Natural killer cell (primary cell): ENCODE results near the gene ATP6V0E1. TPM values are rescaled to one million over a fixed set of nuclear protein-coding genes. Genes with fewer than 3 reads are reported as not detected.

Experiments
- ATAC-seq, 3 donors: fragments of 150-1000 bp in 2 of 3; fragments of 200-7000 bp in 1 of 3; cut with Tn5 transposase; 1 replicate in 1 of 3; 2 replicates in 2 of 3; pipeline ENCODE4 v1.10.0; 2021; ENCODE audit warnings: mild to moderate bottlenecking in 2 of 3, moderate library complexity in 2 of 3
- DNase-seq, 2 donors: peaks; one replicate each; pipeline versions ENCODE4 v3.0.0 to v3.0.0-alpha.2; 2013 to 2021; ENCODE audit warnings: mixed read lengths in 1 of 2
- H3K27ac ChIP-seq: one replicate; pipeline ENCODE4 v1.5.1; 2013; ENCODE audit warnings: mild to moderate bottlenecking, low read length
- H3K27me3 ChIP-seq: one replicate; pipeline ENCODE4 v1.6.1; 2013; ENCODE audit warnings: low read length; ENCODE audit not compliant: control insufficient read depth, insufficient read depth
- H3K36me3 ChIP-seq: one replicate; pipeline ENCODE4 v1.6.1; 2013; ENCODE audit warnings: low read length; ENCODE audit not compliant: control insufficient read depth, insufficient read depth
- H3K4me1 ChIP-seq: one replicate; pipeline ENCODE4 v1.6.1; 2013; ENCODE audit warnings: low read length; ENCODE audit not compliant: control insufficient read depth, insufficient read depth
- H3K4me3 ChIP-seq: one replicate; pipeline ENCODE4 v1.5.1; 2013; ENCODE audit warnings: low read length
- H3K9me3 ChIP-seq: one replicate; pipeline ENCODE4 v1.6.1; 2013; ENCODE audit warnings: low read length; ENCODE audit not compliant: control insufficient read depth, insufficient read depth
- H3K27ac Mint-ChIP-seq, 2 donors: one replicate each; pipeline ENCODE4 v1.8.0; 2022; ENCODE audit warnings: mild to moderate bottlenecking in 2 of 2, mixed read lengths in 2 of 2, moderate library complexity in 1 of 2
- H3K27me3 Mint-ChIP-seq, 2 donors: one replicate each; pipeline ENCODE4 v1.8.0; 2022; ENCODE audit warnings: low read depth in 2 of 2, mixed read lengths in 2 of 2
- H3K36me3 Mint-ChIP-seq: one replicate; pipeline ENCODE4 v1.8.0; 2022; ENCODE audit warnings: mixed read lengths
- H3K4me1 Mint-ChIP-seq, 2 donors: one replicate each; pipeline ENCODE4 v1.8.0; 2022; ENCODE audit warnings: mixed read lengths in 2 of 2
- H3K4me3 Mint-ChIP-seq: one replicate; pipeline ENCODE4 v1.8.0; 2022; ENCODE audit warnings: mild to moderate bottlenecking, moderate library complexity, mixed read lengths
- H3K9me3 Mint-ChIP-seq, 2 donors: one replicate each; pipeline ENCODE4 v1.8.0; 2022; ENCODE audit warnings: mixed read lengths in 2 of 2
- WGBS: methylation state at CpG from one replicate; pipeline ENCODE4 v1.1.7; 2013; ENCODE audit warnings: missing lambda C conversion rate; ENCODE audit not compliant: insufficient coverage; 5-methylcytosine and 5-hydroxymethylcytosine counted together
- intact Hi-C: fragments of 100-400 bp; cut with micrococcal nuclease; formaldehyde crosslinking; loops from one replicate; pipeline ENCODE4 v1.14.2; 2022
- total RNA-seq, 4 donors: library from RNA; stranded (reverse); fragments of 120-200 nt in 1 of 4; gene quantifications; one replicate each; pipeline versions ENCODE4 v1.2.3 to v1.2.4, GENCODE V29; 2013 to 2022
- TF ChIP-seq, protein P1 (sequence below): fragments of 200-600 bp; IDR thresholded peaks from one replicate; pipeline ENCODE4 v1.8.0; 2022; ENCODE audit warnings: antibody characterized with exemption

ATP6V0E1 gene
- total RNA-seq = 100 to 1,000 TPM; 101 to 141 (median 103) TPM
- 228 TPM for total RNA-seq (2013)

DNA sequence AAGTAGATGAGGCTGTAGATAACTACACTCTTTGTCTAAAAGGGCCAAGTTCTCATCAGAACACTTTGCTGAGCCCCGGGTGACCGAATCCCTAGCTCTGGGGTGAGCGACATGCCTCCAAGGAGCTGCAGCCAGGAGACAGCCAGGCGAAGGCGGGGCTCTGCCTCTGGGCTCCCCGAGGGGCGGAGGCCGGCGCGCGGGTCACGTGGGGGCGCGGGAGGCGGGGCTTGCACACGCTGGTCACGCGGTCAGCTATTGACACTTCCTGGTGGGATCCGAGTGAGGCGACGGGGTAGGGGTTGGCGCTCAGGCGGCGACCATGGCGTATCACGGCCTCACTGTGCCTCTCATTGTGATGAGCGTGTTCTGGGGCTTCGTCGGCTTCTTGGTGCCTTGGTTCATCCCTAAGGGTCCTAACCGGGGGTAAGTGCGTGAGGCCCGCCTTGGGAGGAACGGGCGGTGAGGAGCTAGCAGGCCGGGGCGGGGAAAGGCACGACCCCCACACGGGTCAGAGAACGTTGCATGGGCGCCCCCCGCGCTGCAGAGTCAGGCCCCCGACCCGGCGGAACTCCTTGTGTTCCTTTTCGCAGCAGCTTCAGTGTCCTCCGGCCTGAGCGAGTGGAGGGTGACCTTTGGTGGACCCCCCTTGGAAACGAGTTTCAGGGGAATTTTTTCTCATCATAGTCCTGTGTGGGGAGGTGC lies at the start of gene ATP6V0E1:
ATP6V0E1 (plus strand) TSS at position 230 of the 702 bp plus-strand sequence; CDS start at position 320, 90 bp downstream.
- ATAC-seq (peak; percentile 84 to 96 (median 94)), DNase-seq (peak; percentile 94 to 98)
- no peaks in the 10 kb centered on the region for H3K27me3 Mint-ChIP-seq
- Histone ChIP-seq H3K4me1 (peaks cover 22% of the 10 kb centered on the region), H3K27ac (peak within 1 kb of the TSS; percentile 96), H3K27me3 (no peaks in the 10 kb centered on the region), H3K4me3 (peak within 1 kb of the TSS; percentile 100), H3K36me3 (peaks cover 6% of the 10 kb centered on the region), H3K9me3 (no peaks in the 10 kb centered on the region)
- peak within 1 kb of the TSS; percentile 98 for H3K4me3 Mint-ChIP-seq
- no peaks in the 10 kb centered on the region for H3K36me3 Mint-ChIP-seq
- H3K9me3 Mint-ChIP-seq = no peaks in the 10 kb centered on the region
- H3K4me1 Mint-ChIP-seq = peaks cover 29 to 31% of the 10 kb centered on the region in 2 donors
- WGBS = under 1% methylated on average over 49 of the region's 49 CpGs
- H3K27ac Mint-ChIP-seq = peak within 1 kb of the TSS; percentile 94 to 98
- intact Hi-C loops = loop anchor here (1.0 kb wide), 3 partner anchors 24 to 161 kb away; partner anchors contain the start of genes BNIP1 and RPL26L1
- TF ChIP-seq, protein P1, sequence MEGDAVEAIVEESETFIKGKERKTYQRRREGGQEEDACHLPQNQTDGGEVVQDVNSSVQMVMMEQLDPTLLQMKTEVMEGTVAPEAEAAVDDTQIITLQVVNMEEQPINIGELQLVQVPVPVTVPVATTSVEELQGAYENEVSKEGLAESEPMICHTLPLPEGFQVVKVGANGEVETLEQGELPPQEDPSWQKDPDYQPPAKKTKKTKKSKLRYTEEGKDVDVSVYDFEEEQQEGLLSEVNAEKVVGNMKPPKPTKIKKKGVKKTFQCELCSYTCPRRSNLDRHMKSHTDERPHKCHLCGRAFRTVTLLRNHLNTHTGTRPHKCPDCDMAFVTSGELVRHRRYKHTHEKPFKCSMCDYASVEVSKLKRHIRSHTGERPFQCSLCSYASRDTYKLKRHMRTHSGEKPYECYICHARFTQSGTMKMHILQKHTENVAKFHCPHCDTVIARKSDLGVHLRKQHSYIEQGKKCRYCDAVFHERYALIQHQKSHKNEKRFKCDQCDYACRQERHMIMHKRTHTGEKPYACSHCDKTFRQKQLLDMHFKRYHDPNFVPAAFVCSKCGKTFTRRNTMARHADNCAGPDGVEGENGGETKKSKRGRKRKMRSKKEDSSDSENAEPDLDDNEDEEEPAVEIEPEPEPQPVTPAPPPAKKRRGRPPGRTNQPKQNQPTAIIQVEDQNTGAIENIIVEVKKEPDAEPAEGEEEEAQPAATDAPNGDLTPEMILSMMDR = no peak

DNA sequence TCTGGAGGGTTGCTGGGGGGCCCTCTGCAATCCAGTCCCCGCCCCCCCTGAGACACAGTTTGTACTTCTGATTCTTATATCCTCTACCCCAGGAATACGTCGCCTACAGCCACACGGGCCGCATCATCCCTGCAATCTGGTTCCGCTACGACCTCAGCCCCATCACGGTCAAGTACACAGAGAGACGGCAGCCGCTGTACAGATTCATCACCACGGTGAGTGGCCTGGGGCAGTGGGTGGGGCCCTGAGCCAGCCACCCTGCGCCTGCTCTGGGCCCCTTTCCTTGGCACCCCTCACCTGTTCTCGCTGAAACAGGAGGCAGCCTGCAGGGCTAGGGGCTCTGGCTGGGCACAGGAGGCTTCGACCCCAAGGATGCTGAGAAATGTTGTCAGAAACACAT lies 48.5 kb upstream of the ATP6V0E1 start:
- Mint-ChIP-seq H3K36me3 (peaks cover 19% of the 10 kb centered on the region), H3K27me3 (no peaks in the 10 kb centered on the region), H3K4me1 (peaks cover 7 to 8% of the 10 kb centered on the region in 2 donors), H3K27ac (no peak overlapping the region), H3K9me3 (no peaks in the 10 kb centered on the region), H3K4me3 (no peak overlapping the region)
- intact Hi-C loops = no loop called here
- ATAC-seq = no peak
- H3K4me3 ChIP-seq = no peak overlapping the region
- peaks cover 46% of the 10 kb centered on the region for H3K36me3 ChIP-seq
- H3K27ac ChIP-seq = no peak overlapping the region
- no peaks in the 10 kb centered on the region for H3K9me3 ChIP-seq
- H3K4me1 ChIP-seq = peaks cover 6% of the 10 kb centered on the region
- 96% methylated on average over 14 of the region's 14 CpGs for WGBS
- no peak for DNase-seq
- H3K27me3 ChIP-seq = no peaks in the 10 kb centered on the region
- TF ChIP-seq, protein P1 = no peak

- Histone ChIP-seq H3K4me1 (peaks cover 6% of the 10 kb centered on the region), H3K27me3 (no peaks in the 10 kb centered on the region), H3K4me3 (no peak overlapping the region), H3K27ac (no peak overlapping the region), H3K9me3 (no peaks in the 10 kb centered on the region), H3K36me3 (peaks cover 48% of the 10 kb centered on the region)
- TF ChIP-seq, protein P1 = no peak
- Mint-ChIP-seq H3K4me3 (no peak overlapping the region), H3K36me3 (peaks cover 19% of the 10 kb centered on the region), H3K9me3 (no peaks in the 10 kb centered on the region), H3K27me3 (no peaks in the 10 kb centered on the region), H3K27ac (no peak overlapping the region), H3K4me1 (peaks cover 7 to 8% of the 10 kb centered on the region in 2 donors)
- no peak for ATAC-seq
- intact Hi-C loops = no loop called here
- WGBS = 95% methylated on average over 5 of the region's 5 CpGs
- DNase-seq = no peak
These were observed 47.2 kb upstream of the ATP6V0E1 start for GRCh38 chr5:172936401-172936800.
